GM19452 (cell line): Measurements from ENCODE around the gene GRAMD4.

Source experiments
- ATAC-seq: cut with Tn5 transposase; IDR thresholded peaks from one replicate; pipeline ENCODE4 v1.9.1; 2021; ENCODE audit not compliant: unreplicated experiment

GRAMD4 gene

GRCh38 chr22:46619830-46620501 lies at the start of gene GRAMD4:
TSS of gene GRAMD4 (plus strand) at chr22:46620386. CDS start at chr22:46626800, 6,414 bp downstream.
- ATAC-seq = no peak

GRCh38 chr22:46571642-46572250 lies 48.4 kb upstream of the GRAMD4 start:
- no peak for ATAC-seq

- no peak for ATAC-seq
Measured at GRCh38 chr22:46572911-46573780, 47.0 kb upstream of the GRAMD4 start.

- no peak for ATAC-seq
Measured at GRCh38 chr22:46573781-46574437, 46.3 kb upstream of the GRAMD4 start.

GRCh38 chr22:46574438-46574992 lies 45.7 kb upstream of the GRAMD4 start:
- ATAC-seq = no peak

GRCh38 chr22:46574993-46575910 lies 44.9 kb upstream of the GRAMD4 start:
- ATAC-seq = no peak

GRCh38 chr22:46575911-46576555 lies 44.2 kb upstream of the GRAMD4 start:
- no peak for ATAC-seq

GRCh38 chr22:46576556-46577367 lies 43.4 kb upstream of the GRAMD4 start:
- no peak for ATAC-seq

- no peak for ATAC-seq
Measured at GRCh38 chr22:46577368-46578249, 42.6 kb upstream of the GRAMD4 start.

- no peak for ATAC-seq
Measured at GRCh38 chr22:46578251-46578823, 41.8 kb upstream of the GRAMD4 start.

- no peak for ATAC-seq
Measured at GRCh38 chr22:46578824-46579561, 41.2 kb upstream of the GRAMD4 start.

- ATAC-seq = no peak
Measured at GRCh38 chr22:46579751-46580449, 40.3 kb upstream of the GRAMD4 start.

- no peak for ATAC-seq
Measured at GRCh38 chr22:46580940-46581537, 39.1 kb upstream of the GRAMD4 start.

- ATAC-seq = no peak
Measured at GRCh38 chr22:46581538-46582244, 38.5 kb upstream of the GRAMD4 start.
